ELF-1 (cell line): ENCODE results near the gene GCH1.

Experiments used
- DNase-seq: peaks from one replicate; pipeline ENCODE4 v3.0.0-alpha.2; 2016; ENCODE audit warnings: low read depth, low spot score

The GCH1 gene

GRCh38 chr14:54797556-54797955 is 105.1 kb downstream of the GCH1 start:
- no peak for DNase-seq

DNA sequence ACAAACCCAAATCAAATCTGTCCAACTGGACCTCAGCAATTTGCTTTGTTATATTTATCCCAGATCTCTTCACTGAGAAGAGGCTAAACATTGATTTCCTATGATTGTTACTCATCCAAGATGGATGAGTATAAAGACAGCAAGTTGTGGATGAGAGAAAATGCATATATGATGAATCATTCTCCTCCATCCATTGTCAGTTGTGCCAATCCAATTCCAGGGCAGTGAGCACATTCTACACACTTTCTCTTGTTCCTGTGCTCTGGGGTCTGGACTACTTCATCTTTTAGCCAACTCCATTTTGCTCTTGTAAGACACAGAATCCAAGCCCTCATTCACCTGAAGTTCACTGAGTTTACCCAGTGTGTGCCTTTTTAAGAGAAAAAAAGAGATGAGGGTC is 105.7 kb downstream of the GCH1 start:
- DNase-seq: no peak

DNA sequence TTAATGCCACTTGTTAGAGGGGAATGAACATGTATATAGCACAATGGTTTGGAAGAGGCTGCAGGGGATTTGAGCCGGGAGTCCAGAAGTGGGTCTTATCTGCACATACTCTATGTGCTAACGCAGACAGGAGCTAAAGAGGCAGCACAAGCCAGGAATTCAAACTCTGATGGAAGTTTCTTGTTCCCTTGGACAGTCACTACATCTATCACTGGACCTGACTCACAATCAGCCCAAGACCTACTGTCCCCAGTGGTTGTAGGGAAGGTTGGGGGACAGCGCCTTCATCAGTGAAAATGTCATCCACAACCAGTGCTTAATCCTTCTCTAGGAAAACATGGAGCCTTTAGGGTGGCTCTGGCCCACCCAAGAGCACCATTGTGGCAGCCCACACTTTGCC is 107.8 kb downstream of the GCH1 start:
- no peak for DNase-seq

DNA sequence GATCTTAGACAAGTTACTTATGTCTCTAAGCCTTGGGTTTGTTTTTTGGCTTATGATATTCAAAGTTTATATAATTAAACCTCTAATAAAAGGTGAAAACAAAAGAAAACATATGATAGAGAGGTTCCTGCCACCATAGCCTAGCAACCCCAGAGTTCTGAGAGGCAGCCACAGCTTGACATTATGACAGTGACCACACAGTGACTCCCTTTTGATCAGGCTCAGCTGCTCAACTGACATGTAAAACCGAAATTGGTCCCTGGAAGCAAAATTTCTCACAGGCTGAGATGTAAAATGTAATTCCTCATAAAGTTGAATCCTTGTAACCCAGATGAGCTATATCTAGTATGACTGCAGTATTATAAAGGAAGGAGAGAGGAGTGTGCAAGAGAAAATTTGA is 108.5 kb downstream of the GCH1 start:
- no peak for DNase-seq

- DNase-seq: peak; percentile 22
Measured at GRCh38 chr14:54792288-54792687, 110.3 kb downstream of the GCH1 start.
